Activated naive CD4-positive, alpha-beta T cell treated with Interleukin-2 at 50 U/mL for 16 hours (primary cell): ENCODE results near the gene GFM1.
A peak's percentile ranks its signal among the peaks of the same experiment; 100 is the strongest.

Experiments used
- DNase-seq: peaks from one replicate; pipeline ENCODE4 v3.0.0-alpha.2; 2020

The GFM1 gene

GRCh38 chr3:158644345-158644908 is at the start of gene GFM1:
GFM1 (plus strand) TSS chr3:158644527; CDS start chr3:158644635, 108 bp downstream.
- peak; percentile 90 for DNase-seq

GRCh38 chr3:158600787-158601186 is 43.5 kb upstream of the GFM1 start:
- no peak for DNase-seq

GRCh38 chr3:158602227-158602626 is 42.1 kb upstream of the GFM1 start:
- DNase-seq: no peak

GRCh38 chr3:158617982-158618875 is 26.1 kb upstream of the GFM1 start:
- DNase-seq: no peak

- no peak for DNase-seq
These were observed 18.4 kb upstream of the GFM1 start for GRCh38 chr3:158625881-158626280.

- DNase-seq: no peak
These were observed 12.3 kb upstream of the GFM1 start for GRCh38 chr3:158631981-158632380.

- DNase-seq: no peak
These were observed 3.7 kb upstream of the GFM1 start for GRCh38 chr3:158640646-158641045.

- peak; percentile 9 for DNase-seq
These were observed 2.3 kb upstream of the GFM1 start for GRCh38 chr3:158642005-158642404.

GRCh38 chr3:158642474-158643210 is 1.7 kb upstream of the GFM1 start:
- no peak for DNase-seq

- DNase-seq: no peak
These were observed 5.5 kb downstream of the GFM1 start for GRCh38 chr3:158649791-158650190.

GRCh38 chr3:158651192-158651591 is 6.9 kb downstream of the GFM1 start:
- DNase-seq: no peak

GRCh38 chr3:158652463-158652862 is 8.1 kb downstream of the GFM1 start:
- DNase-seq: no peak

- no peak for DNase-seq
These were observed 14.6 kb downstream of the GFM1 start for GRCh38 chr3:158658889-158659288.

GRCh38 chr3:158659454-158660237 is 15.3 kb downstream of the GFM1 start:
- peak; percentile 51 for DNase-seq

- no peak for DNase-seq
These were observed 16.4 kb downstream of the GFM1 start for GRCh38 chr3:158660711-158661110.

GRCh38 chr3:158663246-158663645 is 18.9 kb downstream of the GFM1 start:
- DNase-seq: no peak

GRCh38 chr3:158663832-158664231 is 19.5 kb downstream of the GFM1 start:
- DNase-seq: no peak

GRCh38 chr3:158666416-158666815 is 22.1 kb downstream of the GFM1 start:
- no peak for DNase-seq

- DNase-seq: no peak
These were observed 24.2 kb downstream of the GFM1 start for GRCh38 chr3:158668506-158668905.

GRCh38 chr3:158671821-158672214 is 27.5 kb downstream of the GFM1 start:
- DNase-seq: no peak

GRCh38 chr3:158672215-158673176 is 28.2 kb downstream of the GFM1 start, which contains the start of gene LXN:
LXN (minus strand) TSS chr3:158672648; CDS start chr3:158672478, 170 bp downstream.
- peak; percentile 74 for DNase-seq

- no peak for DNase-seq
These were observed 34.4 kb downstream of the GFM1 start for GRCh38 chr3:158678687-158679086.
